WTC11 (cell line): ENCODE data around the gene LRRC7. TPM values are rescaled to one million over a fixed set of nuclear protein-coding genes. Genes with fewer than 3 reads are reported as not detected.

Experiments used
- ATAC-seq: fragments of 200-7000 bp; cut with Tn5 transposase; 2 replicates; pipeline ENCODE4 v1.10.0; 2021; ENCODE audit warnings: mild to moderate bottlenecking, moderate library complexity
- CTCF ChIA-PET: fragments of 300-600 bp; sonication (Branson Sonifier 250); formaldehyde crosslinking; loops from one replicate; lab custom pipeline; 2021; ENCODE audit warnings: antibody characterized with exemption; lab: Charles Lee
- POLR2A ChIA-PET: fragments of 350-600 bp; sonication (Branson Sonifier 250); formaldehyde crosslinking; loops from one replicate; lab custom pipeline; 2021; ENCODE audit warnings: antibody characterized with exemption; lab: Charles Lee
- DNase-seq: peaks from one replicate; pipeline ENCODE4 v3.0.0; 2021; ENCODE audit warnings: low spot score
- H3K27ac Mint-ChIP-seq: 2 replicates; pipeline ENCODE4 v1.8.0; 2021; ENCODE audit warnings: mixed read lengths
- H3K27me3 Mint-ChIP-seq: 2 replicates; pipeline ENCODE4 v1.8.0; 2021; ENCODE audit warnings: low read depth, mild to moderate bottlenecking, moderate library complexity, mixed read lengths
- H3K36me3 Mint-ChIP-seq: 2 replicates; pipeline ENCODE4 v1.8.0; 2021; ENCODE audit warnings: mixed read lengths
- H3K4me1 Mint-ChIP-seq: 2 replicates; pipeline ENCODE4 v1.8.0; 2022; ENCODE audit warnings: mixed read lengths
- H3K4me3 Mint-ChIP-seq: 2 replicates; pipeline ENCODE4 v1.8.0; 2021; ENCODE audit warnings: mild to moderate bottlenecking, moderate library complexity, mixed read lengths
- H3K9me3 Mint-ChIP-seq: 2 replicates; pipeline ENCODE4 v1.8.0; 2021; ENCODE audit warnings: mixed read lengths
- CDX4 ChIP-seq: fragments of 250-450 bp; sonication (Bioruptor Pico); IDR thresholded peaks from 2 replicates; pipeline ENCODE4 v1.9.0; 2021; ENCODE audit warnings: moderate library complexity, mild to moderate bottlenecking, inconsistent platforms, borderline replicate concordance
- CREB1 ChIP-seq: sonication (generic); formaldehyde crosslinking; IDR thresholded peaks from 2 replicates; pipeline ENCODE4 v1.8.0; 2023; ENCODE audit warnings: mild to moderate bottlenecking, missing genetic modification reagents
- FOXK1 ChIP-seq: sonication (generic); formaldehyde crosslinking; IDR thresholded peaks from 2 replicates; pipeline ENCODE4 v1.8.0; 2022; ENCODE audit warnings: mild to moderate bottlenecking, moderate library complexity, missing genetic modification reagents
- HMGA2 ChIP-seq: fragments of 250-450 bp; sonication (Bioruptor Pico); IDR thresholded peaks from 2 replicates; pipeline ENCODE4 v1.4.0; 2021; ENCODE audit warnings: mild to moderate bottlenecking, moderate library complexity
- KAT7 ChIP-seq: sonication (generic); formaldehyde crosslinking; IDR thresholded peaks from 2 replicates; pipeline ENCODE4 v1.8.1; 2023; ENCODE audit warnings: missing genetic modification reagents, mild to moderate bottlenecking, borderline replicate concordance
- NFATC4 ChIP-seq: fragments of 250-450 bp; sonication (Bioruptor Pico); IDR thresholded peaks from 2 replicates; pipeline ENCODE4 v1.9.0; 2021; ENCODE audit warnings: mild to moderate bottlenecking
- PRDM15 ChIP-seq: sonication (generic); formaldehyde crosslinking; IDR thresholded peaks from 2 replicates; pipeline ENCODE4 v1.8.0; 2022; ENCODE audit warnings: missing genetic modification reagents
- ZNF317 ChIP-seq: sonication (generic); formaldehyde crosslinking; IDR thresholded peaks from 2 replicates; pipeline ENCODE4 v1.8.1; 2023; ENCODE audit warnings: low read depth, mild to moderate bottlenecking, moderate library complexity, missing genetic modification reagents, borderline replicate concordance
- ZNF532 ChIP-seq: fragments of 250-450 bp; sonication (Bioruptor Pico); IDR thresholded peaks from 2 replicates; pipeline ENCODE4 v1.9.0; 2021; ENCODE audit warnings: mild to moderate bottlenecking, borderline replicate concordance
- ZSCAN18 ChIP-seq: fragments of 250-450 bp; sonication (Bioruptor Pico); IDR thresholded peaks from 2 replicates; pipeline ENCODE4 v2.1.2; 2022; ENCODE audit warnings: mild to moderate bottlenecking, moderate library complexity
- total RNA-seq: library from RNA; stranded (reverse); gene quantifications from 3 replicates; pipeline ENCODE4 v1.2.3, GENCODE V29; 2021
- TF ChIP-seq, protein P1 (sequence below): fragments of 250-450 bp; sonication (Bioruptor Pico); IDR thresholded peaks from 2 replicates; pipeline ENCODE4 v1.9.0; 2021; ENCODE audit warnings: mild to moderate bottlenecking
- TF ChIP-seq, protein P2 (sequence below): sonication (generic); formaldehyde crosslinking; IDR thresholded peaks from 2 replicates; pipeline ENCODE4 v1.8.1; 2023; ENCODE audit warnings: mild to moderate bottlenecking, missing genetic modification reagents, borderline replicate concordance
- TF ChIP-seq, protein P3 (sequence below): sonication (generic); formaldehyde crosslinking; IDR thresholded peaks from 2 replicates; pipeline ENCODE4 v1.8.1; 2022; ENCODE audit warnings: missing genetic modification reagents, borderline replicate concordance
- TF ChIP-seq, protein P4 (sequence below): sonication (generic); formaldehyde crosslinking; IDR thresholded peaks from 2 replicates; pipeline ENCODE4 v1.8.1; 2023; ENCODE audit warnings: mild to moderate bottlenecking, missing genetic modification reagents, moderate library complexity

The LRRC7 gene
- total RNA-seq, 1 experiment from 2014 or later = not detected

DNA sequence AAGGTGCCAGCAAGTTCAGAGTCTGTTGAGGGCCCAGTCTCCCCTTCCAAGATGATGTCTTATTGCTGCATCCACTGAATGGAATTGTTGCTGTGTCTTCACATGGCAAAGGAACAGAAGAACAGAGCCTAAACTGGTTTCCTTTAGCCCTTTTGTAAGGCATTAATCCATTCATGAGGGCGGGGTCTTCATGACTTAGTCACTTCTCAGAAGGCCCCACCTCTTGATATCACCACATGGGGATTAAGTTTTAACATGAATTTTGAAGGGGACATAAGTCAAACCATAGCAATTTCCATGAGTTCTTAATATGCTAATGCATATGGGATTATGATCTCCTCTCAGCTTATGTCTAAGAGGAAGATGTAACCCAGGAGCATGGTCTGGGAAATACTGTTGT is 182.9 kb downstream of the LRRC7 start:
- DNase-seq (no peak), ATAC-seq (no peak)
- Mint-ChIP-seq H3K27me3 (no peaks in the 10 kb centered on the region), H3K36me3 (no peaks in the 10 kb centered on the region), H3K27ac (no peak overlapping the region), H3K4me3 (no peak overlapping the region), H3K4me1 (peaks cover 4% of the 10 kb centered on the region; the same call in 1 of the 2 replicates), H3K9me3 (no peaks in the 10 kb centered on the region)
- ChIA-PET POLR2A (no interaction called here), CTCF (no interaction called here)
- TF ChIP-seq ZNF317 (CRISPR knock-in tag) (no peak), PRDM15 (no peak), CREB1 (CRISPR knock-in tag) (no peak), FOXK1 (CRISPR knock-in tag) (no peak), KAT7 (no peak), NFATC4 (CRISPR knock-in tag) (no peak), ZSCAN18 (CRISPR knock-in tag) (no peak), CDX4 (no peak), HMGA2 (CRISPR knock-in tag) (no peak), ZNF532 (CRISPR knock-in tag) (no peak)
- TF ChIP-seq, protein P1, sequence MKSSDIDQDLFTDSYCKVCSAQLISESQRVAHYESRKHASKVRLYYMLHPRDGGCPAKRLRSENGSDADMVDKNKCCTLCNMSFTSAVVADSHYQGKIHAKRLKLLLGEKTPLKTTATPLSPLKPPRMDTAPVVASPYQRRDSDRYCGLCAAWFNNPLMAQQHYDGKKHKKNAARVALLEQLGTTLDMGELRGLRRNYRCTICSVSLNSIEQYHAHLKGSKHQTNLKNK = no peak
- TF ChIP-seq, protein P2, sequence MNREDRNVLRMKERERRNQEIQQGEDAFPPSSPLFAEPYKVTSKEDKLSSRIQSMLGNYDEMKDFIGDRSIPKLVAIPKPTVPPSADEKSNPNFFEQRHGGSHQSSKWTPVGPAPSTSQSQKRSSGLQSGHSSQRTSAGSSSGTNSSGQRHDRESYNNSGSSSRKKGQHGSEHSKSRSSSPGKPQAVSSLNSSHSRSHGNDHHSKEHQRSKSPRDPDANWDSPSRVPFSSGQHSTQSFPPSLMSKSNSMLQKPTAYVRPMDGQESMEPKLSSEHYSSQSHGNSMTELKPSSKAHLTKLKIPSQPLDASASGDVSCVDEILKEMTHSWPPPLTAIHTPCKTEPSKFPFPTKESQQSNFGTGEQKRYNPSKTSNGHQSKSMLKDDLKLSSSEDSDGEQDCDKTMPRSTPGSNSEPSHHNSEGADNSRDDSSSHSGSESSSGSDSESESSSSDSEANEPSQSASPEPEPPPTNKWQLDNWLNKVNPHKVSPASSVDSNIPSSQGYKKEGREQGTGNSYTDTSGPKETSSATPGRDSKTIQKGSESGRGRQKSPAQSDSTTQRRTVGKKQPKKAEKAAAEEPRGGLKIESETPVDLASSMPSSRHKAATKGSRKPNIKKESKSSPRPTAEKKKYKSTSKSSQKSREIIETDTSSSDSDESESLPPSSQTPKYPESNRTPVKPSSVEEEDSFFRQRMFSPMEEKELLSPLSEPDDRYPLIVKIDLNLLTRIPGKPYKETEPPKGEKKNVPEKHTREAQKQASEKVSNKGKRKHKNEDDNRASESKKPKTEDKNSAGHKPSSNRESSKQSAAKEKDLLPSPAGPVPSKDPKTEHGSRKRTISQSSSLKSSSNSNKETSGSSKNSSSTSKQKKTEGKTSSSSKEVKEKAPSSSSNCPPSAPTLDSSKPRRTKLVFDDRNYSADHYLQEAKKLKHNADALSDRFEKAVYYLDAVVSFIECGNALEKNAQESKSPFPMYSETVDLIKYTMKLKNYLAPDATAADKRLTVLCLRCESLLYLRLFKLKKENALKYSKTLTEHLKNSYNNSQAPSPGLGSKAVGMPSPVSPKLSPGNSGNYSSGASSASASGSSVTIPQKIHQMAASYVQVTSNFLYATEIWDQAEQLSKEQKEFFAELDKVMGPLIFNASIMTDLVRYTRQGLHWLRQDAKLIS (CRISPR knock-in tag) = no peak
- TF ChIP-seq, protein P3, sequence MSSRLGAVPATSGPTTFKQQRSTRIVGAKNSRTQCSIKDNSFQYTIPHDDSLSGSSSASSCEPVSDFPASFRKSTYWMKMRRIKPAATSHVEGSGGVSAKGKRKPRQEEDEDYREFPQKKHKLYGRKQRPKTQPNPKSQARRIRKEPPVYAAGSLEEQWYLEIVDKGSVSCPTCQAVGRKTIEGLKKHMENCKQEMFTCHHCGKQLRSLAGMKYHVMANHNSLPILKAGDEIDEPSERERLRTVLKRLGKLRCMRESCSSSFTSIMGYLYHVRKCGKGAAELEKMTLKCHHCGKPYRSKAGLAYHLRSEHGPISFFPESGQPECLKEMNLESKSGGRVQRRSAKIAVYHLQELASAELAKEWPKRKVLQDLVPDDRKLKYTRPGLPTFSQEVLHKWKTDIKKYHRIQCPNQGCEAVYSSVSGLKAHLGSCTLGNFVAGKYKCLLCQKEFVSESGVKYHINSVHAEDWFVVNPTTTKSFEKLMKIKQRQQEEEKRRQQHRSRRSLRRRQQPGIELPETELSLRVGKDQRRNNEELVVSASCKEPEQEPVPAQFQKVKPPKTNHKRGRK (CRISPR knock-in tag) = no peak
- TF ChIP-seq, protein P4, sequence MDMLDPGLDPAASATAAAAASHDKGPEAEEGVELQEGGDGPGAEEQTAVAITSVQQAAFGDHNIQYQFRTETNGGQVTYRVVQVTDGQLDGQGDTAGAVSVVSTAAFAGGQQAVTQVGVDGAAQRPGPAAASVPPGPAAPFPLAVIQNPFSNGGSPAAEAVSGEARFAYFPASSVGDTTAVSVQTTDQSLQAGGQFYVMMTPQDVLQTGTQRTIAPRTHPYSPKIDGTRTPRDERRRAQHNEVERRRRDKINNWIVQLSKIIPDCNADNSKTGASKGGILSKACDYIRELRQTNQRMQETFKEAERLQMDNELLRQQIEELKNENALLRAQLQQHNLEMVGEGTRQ (CRISPR knock-in tag) = no peak
